GM23338 (cell line): ENCODE data around the gene RPL12. TPM values are rescaled to one million over a fixed set of nuclear protein-coding genes. Genes with fewer than 3 reads are reported as not detected.

ENCODE experiments used
- ATAC-seq: fragments of 200-7000 bp; cut with Tn5 transposase; 3 replicates; pipeline ENCODE4 v1.9.1; 2020
- DNase-seq: peaks from one replicate; pipeline ENCODE4 v3.0.0-alpha.2; 2015; ENCODE audit warnings: low spot score
- H2AFZ ChIP-seq: fragments of 200-600 bp; sonication (generic); 2 replicates; pipeline ENCODE4 v1.8.0; 2016; ENCODE audit warnings: antibody characterized with exemption, mild to moderate bottlenecking, moderate library complexity
- H3F3A ChIP-seq: fragments of 200-600 bp; sonication (generic); replicated peaks from 2 replicates; pipeline ENCODE4 v1.8.0; 2017; ENCODE audit warnings: antibody characterized with exemption, mixed run types, low read depth
- H3K27ac ChIP-seq: fragments of 200-600 bp; sonication (generic); 2 replicates; pipeline ENCODE4 v1.6.1; 2016; ENCODE audit warnings: low read depth
- H3K27me3 ChIP-seq: fragments of 200-600 bp; sonication (generic); 2 replicates; pipeline ENCODE4 v1.8.0; 2016; ENCODE audit warnings: mild to moderate bottlenecking, mixed run types, moderate library complexity; ENCODE audit not compliant: insufficient read depth
- H3K36me3 ChIP-seq: fragments of 200-600 bp; sonication (generic); 2 replicates; pipeline ENCODE4 v1.8.0; 2016; ENCODE audit warnings: mild to moderate bottlenecking; ENCODE audit not compliant: insufficient read depth
- H3K4me1 ChIP-seq: fragments of 200-600 bp; sonication (generic); 2 replicates; pipeline ENCODE4 v1.8.0; 2016; ENCODE audit warnings: mild to moderate bottlenecking, moderate library complexity; ENCODE audit not compliant: insufficient read depth
- H3K4me2 ChIP-seq: fragments of 200-600 bp; sonication (generic); 2 replicates; pipeline ENCODE4 v1.7.1; 2017; ENCODE audit warnings: mixed run types
- H3K4me3 ChIP-seq: fragments of 200-600 bp; sonication (generic); 2 replicates; pipeline ENCODE4 v1.6.1; 2016; ENCODE audit warnings: mixed run types
- H3K79me2 ChIP-seq: fragments of 200-600 bp; sonication (generic); replicated peaks from 2 replicates; pipeline ENCODE4 v1.8.0; 2017; ENCODE audit warnings: mild to moderate bottlenecking; ENCODE audit not compliant: insufficient read depth
- H3K9me2 ChIP-seq: fragments of 200-600 bp; sonication (generic); 2 replicates; pipeline ENCODE4 v1.8.0; 2017; ENCODE audit not compliant: insufficient read depth
- H4K20me1 ChIP-seq: fragments of 200-600 bp; sonication (generic); replicated peaks from 2 replicates; pipeline ENCODE4 v1.8.0; 2017; ENCODE audit warnings: mild to moderate bottlenecking; ENCODE audit not compliant: insufficient read depth
- H3K27ac Mint-ChIP-seq: 2 replicates; pipeline ENCODE4 v1.8.0; 2020; ENCODE audit warnings: inconsistent platforms, mild to moderate bottlenecking, moderate library complexity, mixed read lengths
- H3K27me3 Mint-ChIP-seq: 3 replicates; pipeline ENCODE4 v1.8.0; 2022; ENCODE audit warnings: low read depth, mild to moderate bottlenecking, moderate library complexity, mixed read lengths, inconsistent platforms; ENCODE audit not compliant: insufficient read depth, poor library complexity
- H3K36me3 Mint-ChIP-seq: 3 replicates; pipeline ENCODE4 v1.8.0; 2021; ENCODE audit warnings: low read depth, mild to moderate bottlenecking, inconsistent platforms, moderate library complexity, mixed read lengths
- H3K4me1 Mint-ChIP-seq: 3 replicates; pipeline ENCODE4 v1.8.0; 2020; ENCODE audit warnings: mild to moderate bottlenecking, inconsistent platforms, mixed read lengths
- H3K4me3 Mint-ChIP-seq: 3 replicates; pipeline ENCODE4 v1.8.0; 2021; ENCODE audit warnings: moderate library complexity, mild to moderate bottlenecking, inconsistent platforms, mixed read lengths
- H3K9me3 Mint-ChIP-seq: 3 replicates; pipeline ENCODE4 v1.8.0; 2020; ENCODE audit warnings: moderate library complexity, mild to moderate bottlenecking, inconsistent platforms, mixed read lengths
- ETS1 ChIP-seq: IDR thresholded peaks from 2 replicates; pipeline ENCODE4 v1.6.1; 2016; ENCODE audit warnings: antibody characterized with exemption
- EZH2 ChIP-seq: fragments of 200-600 bp; sonication (generic); IDR thresholded peaks from one replicate; pipeline ENCODE4 v1.8.0; 2017; ENCODE audit warnings: antibody characterized with exemption, mild to moderate bottlenecking, low read depth; ENCODE audit not compliant: unreplicated experiment
- EZH2phosphoT487 ChIP-seq: fragments of 200-600 bp; sonication (generic); IDR thresholded peaks from one replicate; pipeline ENCODE4 v1.8.1; 2018; ENCODE audit warnings: antibody characterized with exemption; ENCODE audit not compliant: unreplicated experiment
- POLR2AphosphoS5 ChIP-seq: IDR thresholded peaks from 2 replicates; pipeline ENCODE4 v1.6.1; 2016; ENCODE audit warnings: antibody characterized with exemption, low read depth
- REST ChIP-seq: IDR thresholded peaks from one replicate; pipeline ENCODE4 v1.6.1; 2018; ENCODE audit warnings: antibody characterized with exemption; ENCODE audit not compliant: unreplicated experiment
- STAT1 ChIP-seq: IDR thresholded peaks from one replicate; pipeline ENCODE4 v1.6.1; 2016; ENCODE audit warnings: antibody characterized with exemption; ENCODE audit not compliant: unreplicated experiment
- ZNF114 ChIP-seq: fragments of 250-450 bp; sonication (Bioruptor Pico); IDR thresholded peaks from 2 replicates; pipeline ENCODE4 v1.5.0; 2020; ENCODE audit warnings: mild to moderate bottlenecking, moderate library complexity
- ZNF331 ChIP-seq: fragments of 250-450 bp; sonication (Bioruptor Pico); IDR thresholded peaks from 2 replicates; pipeline ENCODE4 v1.5.0; 2020; ENCODE audit warnings: low read depth, mild to moderate bottlenecking, moderate library complexity
- ZNF462 ChIP-seq: fragments of 250-450 bp; sonication (Bioruptor Pico); IDR thresholded peaks from 2 replicates; pipeline ENCODE4 v1.5.0; 2020; ENCODE audit warnings: mild to moderate bottlenecking, moderate library complexity
- polyA plus RNA-seq: library from polyadenylated mRNA; unstranded; fragments of >200 nt; fragmentation: Nextera tagmentation; extraction: Ambion mirVana; gene quantifications from 2 replicates; pipeline ENCODE4 v1.2.1, GENCODE V29; 2016
- total RNA-seq: library from RNA; depleted of rRNA; stranded (reverse); fragments of >200 nt; shearing (Covaris generic); gene quantifications from 2 replicates; pipeline ENCODE4 v1.2.3, GENCODE V29; 2014

RPL12 gene
- total and polyA plus RNA-seq, 2 experiments from 2014 or later: 2,121 to 2,596 TPM

- peaks cover 5% of the 10 kb centered on the region for H3K4me1 Mint-ChIP-seq
- no peak overlapping the region for H3K4me2 ChIP-seq
- H3F3A ChIP-seq: no peaks in the 10 kb centered on the region
- no peaks in the 10 kb centered on the region for H3K9me2 ChIP-seq
- no peak overlapping the region; the same call in 1 of the 2 replicates for H3K27ac Mint-ChIP-seq
- peaks cover 8% of the 10 kb centered on the region for H3K36me3 Mint-ChIP-seq
- peaks cover 8% of the 10 kb centered on the region for H3K27me3 Mint-ChIP-seq
- no peak overlapping the region for H3K27ac ChIP-seq
- no peaks in the 10 kb centered on the region for H3K9me3 Mint-ChIP-seq
- H3K79me2 ChIP-seq: peaks cover 17% of the 10 kb centered on the region
- H3K4me3 Mint-ChIP-seq: no peak overlapping the region
- no peak for TF ChIP-seq POLR2AphosphoS5
- TF ChIP-seq ZNF114 (CRISPR knock-in tag): no peak
- TF ChIP-seq EZH2phosphoT487: no peak
- no peak overlapping the region for H2AFZ ChIP-seq
- no peaks in the 10 kb centered on the region for H3K27me3 ChIP-seq
- DNase-seq: no peak
- H3K4me1 ChIP-seq: peaks cover 4% of the 10 kb centered on the region; the same call in 1 of the 2 replicates
- no peak for ATAC-seq
- peaks cover 5% of the 10 kb centered on the region; the same call in 1 of the 2 replicates for H4K20me1 ChIP-seq
- H3K4me3 ChIP-seq: no peak overlapping the region
- no peaks in the 10 kb centered on the region; the same call in 1 of the 2 replicates for H3K36me3 ChIP-seq
These were observed 48.7 kb downstream of the RPL12 start for GRCh38 chr9:127402401-127403090.

- H3K9me2 ChIP-seq: no peaks in the 10 kb centered on the region
- no peaks in the 10 kb centered on the region for H3K9me3 Mint-ChIP-seq
- H3K4me1 Mint-ChIP-seq: peaks cover 14% of the 10 kb centered on the region
- no peak overlapping the region for H3K4me3 ChIP-seq
- no peaks in the 10 kb centered on the region; the same call in 1 of the 2 replicates for H3F3A ChIP-seq
- H2AFZ ChIP-seq: no peak overlapping the region
- no peak overlapping the region; the same call in 2 of the 3 replicates for H3K4me3 Mint-ChIP-seq
- H3K36me3 Mint-ChIP-seq: peaks cover 8% of the 10 kb centered on the region; the same call in 2 of the 3 replicates
- peaks cover 5% of the 10 kb centered on the region; the same call in 1 of the 2 replicates for H4K20me1 ChIP-seq
- no peak for DNase-seq
- H3K27ac Mint-ChIP-seq: no peak overlapping the region
- no peak overlapping the region for H3K27ac ChIP-seq
- H3K27me3 Mint-ChIP-seq: peaks cover 8% of the 10 kb centered on the region
- H3K36me3 ChIP-seq: no peaks in the 10 kb centered on the region; the same call in 1 of the 2 replicates
- H3K4me1 ChIP-seq: peaks cover 9% of the 10 kb centered on the region
- H3K79me2 ChIP-seq: peaks cover 17% of the 10 kb centered on the region
- ATAC-seq: no peak
- H3K27me3 ChIP-seq: 0 out of 2 replicates have a peak, but pooled peaks cover 13% of the 10 kb centered on the region
- no peak overlapping the region for H3K4me2 ChIP-seq
- TF ChIP-seq POLR2AphosphoS5 (no peak), REST (no peak), ZNF331 (CRISPR knock-in tag) (no peak), EZH2phosphoT487 (no peak), ETS1 (no peak), EZH2 (no peak), ZNF462 (CRISPR knock-in tag) (no peak), ZNF114 (CRISPR knock-in tag) (no peak), STAT1 (no peak)
These were observed 51.4 kb downstream of the RPL12 start for GRCh38 chr9:127399736-127400269.
